GM19438 (cell line): Measurements from ENCODE around the gene MICU1.
"Not testable (repeated sequence)": the region's sequence is repeated elsewhere in the genome, so short reads cannot be mapped to it uniquely, and the experiment has no call there.

ENCODE experiments used
- ATAC-seq: cut with Tn5 transposase; IDR thresholded peaks from one replicate; pipeline ENCODE4 v1.9.1; 2021; ENCODE audit warnings: low read depth; ENCODE audit not compliant: unreplicated experiment

Gene MICU1

DNA sequence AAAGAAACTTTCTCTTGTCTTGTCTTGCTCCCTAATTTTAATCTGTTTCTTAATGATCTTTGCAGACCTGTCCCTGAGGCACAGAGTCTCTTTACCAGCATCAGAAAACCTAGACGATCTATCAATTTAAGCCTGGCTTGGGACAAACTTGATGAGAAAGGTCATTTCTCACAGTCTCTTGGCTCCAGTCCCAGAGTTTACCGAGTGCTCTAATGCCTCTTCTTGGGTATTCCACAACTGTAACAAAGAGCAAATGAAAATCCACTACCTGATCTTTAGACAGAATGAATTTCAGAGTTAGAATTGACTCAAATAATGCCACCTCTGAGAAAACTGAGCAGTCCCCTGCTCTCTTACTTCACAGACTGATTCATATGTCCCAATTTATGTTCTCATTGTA is 164.8 kb downstream of the MICU1 start:
- ATAC-seq = no peak

DNA sequence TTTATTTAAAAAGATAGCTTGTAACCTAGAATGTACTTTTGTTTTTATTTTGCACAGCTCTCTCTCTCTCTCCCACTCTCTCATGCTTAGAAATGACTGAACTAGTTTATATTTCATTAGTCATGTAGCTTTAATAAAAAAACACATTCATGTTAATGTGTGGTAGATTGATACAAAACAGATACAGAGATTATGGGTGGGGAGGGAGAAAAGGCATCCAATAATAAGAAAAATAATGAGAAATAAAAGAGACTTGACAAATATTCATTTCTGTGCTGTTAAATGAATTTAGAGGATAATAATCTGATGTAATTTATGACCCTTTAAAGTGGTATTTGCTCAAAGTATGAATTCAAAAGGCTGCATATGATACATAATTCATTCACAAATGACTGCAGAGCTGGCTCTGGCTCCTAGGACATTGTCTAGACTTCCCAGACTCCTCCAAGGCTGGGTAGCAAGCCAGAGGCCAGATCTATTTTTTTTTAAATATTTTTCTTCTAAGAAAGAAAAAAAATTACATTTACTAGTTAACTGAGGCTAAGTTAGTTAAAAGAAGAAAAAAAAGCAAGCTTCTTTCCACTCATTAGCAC is 165.5 kb downstream of the MICU1 start:
- ATAC-seq = no peak

DNA sequence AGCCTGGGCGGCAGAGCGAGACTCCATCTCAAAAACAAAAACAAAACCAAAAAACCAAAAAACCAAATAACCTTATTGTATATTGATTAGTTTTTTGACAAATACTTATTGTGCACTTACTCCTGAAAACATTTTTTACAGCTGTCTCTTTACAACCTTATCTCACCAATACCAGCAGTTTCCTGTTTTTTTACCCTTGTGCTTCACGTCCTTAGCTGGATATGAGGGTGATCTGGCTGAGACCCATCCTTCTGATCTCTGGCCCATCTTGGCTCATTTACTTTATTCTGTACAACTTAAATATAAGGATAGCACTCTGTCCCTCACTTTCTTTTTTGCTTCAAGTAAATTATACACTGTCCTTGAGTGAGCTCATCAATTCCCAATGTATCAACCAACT is 166.6 kb downstream of the MICU1 start:
- no peak for ATAC-seq

- no peak for ATAC-seq
These were observed 169.8 kb downstream of the MICU1 start for GRCh38 chr10:72455889-72456595.

DNA sequence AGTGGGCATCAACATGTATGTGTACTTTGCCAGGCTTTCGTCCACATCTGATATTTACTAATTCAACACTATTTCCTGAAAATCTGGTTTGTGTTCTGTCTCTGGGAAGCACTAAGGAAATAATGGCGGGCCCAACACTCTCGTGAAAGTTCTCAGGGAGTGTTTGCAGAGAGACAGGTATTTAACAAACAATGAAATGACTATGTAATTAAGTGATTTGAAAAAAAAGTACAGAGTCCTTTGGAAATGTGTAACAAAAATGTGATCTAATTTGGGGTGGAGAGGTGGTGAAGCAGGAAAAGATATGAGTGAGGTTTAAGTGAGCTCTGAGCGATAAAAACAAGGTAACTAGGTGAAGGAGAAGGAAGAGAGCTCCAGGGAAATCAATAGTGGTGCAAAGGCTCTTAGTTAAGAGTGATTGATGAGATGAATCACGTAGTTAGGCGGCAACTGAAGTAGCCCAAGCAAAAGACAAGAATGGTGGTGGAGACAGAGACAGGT is 175.9 kb downstream of the MICU1 start:
- ATAC-seq = no peak

DNA sequence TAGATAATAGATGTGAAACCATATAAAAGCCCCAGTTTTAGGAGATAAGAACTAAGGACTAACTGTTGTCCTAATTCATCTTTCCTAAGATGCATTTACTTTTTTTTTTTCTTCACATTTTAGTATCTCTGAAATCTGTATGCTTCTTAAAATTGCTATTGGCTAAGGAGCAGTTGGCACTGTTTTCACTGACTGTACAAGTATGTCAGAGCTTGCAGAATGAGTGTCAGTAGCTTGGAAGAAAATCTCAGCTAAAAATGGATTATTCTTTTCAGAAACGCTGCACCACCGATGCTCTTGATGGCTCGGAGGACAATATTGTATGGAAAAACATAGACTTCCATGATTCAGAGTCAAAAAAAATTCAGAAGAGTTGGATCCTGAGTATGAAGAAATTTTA is 180.0 kb downstream of the MICU1 start:
- ATAC-seq = no peak

GRCh38 chr10:72442969-72443368 is 182.9 kb downstream of the MICU1 start:
- ATAC-seq = not testable (repeated sequence)

GRCh38 chr10:72435570-72435969 is 190.3 kb downstream of the MICU1 start:
- ATAC-seq = no peak

DNA sequence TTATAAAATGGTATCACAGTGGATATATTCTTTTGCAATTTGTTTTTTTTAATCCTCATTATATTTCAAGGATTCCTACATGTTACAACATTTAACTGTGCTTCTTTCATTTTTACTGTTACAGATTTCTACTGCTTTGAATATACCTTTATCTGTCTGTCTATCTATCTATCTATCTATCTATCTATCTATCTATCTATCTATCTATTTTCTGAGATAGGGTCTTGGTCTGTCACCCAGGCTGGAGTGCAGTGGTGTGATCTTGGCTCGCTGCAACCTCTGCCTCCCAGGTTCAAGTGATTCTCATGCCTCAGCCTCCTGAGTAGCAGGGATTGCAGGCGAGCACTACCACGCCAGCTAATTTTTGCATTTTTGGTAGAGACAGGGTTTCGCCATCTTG is 194.9 kb downstream of the MICU1 start:
- ATAC-seq = not testable (repeated sequence)

DNA sequence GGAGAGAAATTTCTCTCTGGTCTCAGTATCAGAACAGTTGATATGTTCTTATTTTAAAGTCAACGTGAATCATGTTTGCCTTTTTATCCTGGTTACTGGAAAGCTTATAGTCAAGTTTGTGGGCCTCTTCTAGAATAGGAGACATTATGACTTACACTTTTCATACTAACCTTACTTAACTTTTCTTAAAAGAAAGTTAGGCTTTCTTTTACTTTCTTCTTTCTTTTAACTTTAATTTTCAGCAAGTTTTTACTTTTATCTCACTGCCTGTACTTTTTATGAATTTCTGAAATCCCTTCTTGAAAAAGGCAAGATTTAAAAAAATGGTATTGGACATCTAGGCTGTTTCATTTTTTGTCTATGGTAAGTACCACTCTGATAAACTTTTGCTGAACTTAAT is 195.9 kb downstream of the MICU1 start:
- ATAC-seq = no peak

DNA sequence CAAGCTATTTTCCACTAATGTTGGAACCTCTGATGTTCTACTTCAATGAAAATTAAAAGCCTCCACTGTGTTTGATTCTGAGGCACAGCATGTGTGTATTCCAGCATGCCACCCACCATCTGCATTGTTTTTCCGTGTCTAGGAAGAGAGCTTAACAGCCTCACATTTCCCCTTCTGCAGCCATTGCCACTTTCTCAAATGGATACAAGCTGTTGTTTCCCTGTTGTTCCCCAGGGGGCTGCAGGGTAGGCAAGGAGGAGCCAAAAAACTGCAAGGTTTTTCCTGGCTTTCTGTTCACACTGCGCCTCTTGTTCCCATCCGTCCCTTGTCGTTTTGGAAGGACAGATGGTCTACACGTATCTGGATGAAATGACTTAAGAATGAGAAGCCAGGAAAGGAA is 198.9 kb downstream of the MICU1 start:
- no peak for ATAC-seq

- no peak for ATAC-seq
These were observed 200.7 kb downstream of the MICU1 start for GRCh38 chr10:72425133-72425532.

DNA sequence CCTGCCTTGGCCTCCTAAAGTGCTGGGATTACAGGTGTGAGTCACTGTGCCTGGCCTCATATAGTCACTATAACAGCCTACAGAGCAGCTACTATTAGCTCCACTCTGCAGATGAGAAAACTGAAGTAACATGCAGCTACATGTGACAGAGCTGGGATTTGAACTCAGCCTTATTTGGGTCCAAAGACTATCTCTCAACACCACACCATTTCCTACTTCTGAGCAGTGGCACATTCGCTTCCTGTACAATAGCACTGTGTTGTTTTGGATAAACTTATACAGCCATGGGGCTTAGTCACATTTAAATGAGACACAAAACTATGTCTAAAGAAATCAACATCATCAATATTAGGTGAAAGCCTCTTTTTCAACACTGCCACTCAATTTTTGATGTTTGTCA is 201.3 kb downstream of the MICU1 start:
- no peak for ATAC-seq

GRCh38 chr10:72423426-72423825 is 202.5 kb downstream of the MICU1 start:
- ATAC-seq = no peak

GRCh38 chr10:72421885-72422540 is 203.9 kb downstream of the MICU1 start:
- no peak for ATAC-seq

DNA sequence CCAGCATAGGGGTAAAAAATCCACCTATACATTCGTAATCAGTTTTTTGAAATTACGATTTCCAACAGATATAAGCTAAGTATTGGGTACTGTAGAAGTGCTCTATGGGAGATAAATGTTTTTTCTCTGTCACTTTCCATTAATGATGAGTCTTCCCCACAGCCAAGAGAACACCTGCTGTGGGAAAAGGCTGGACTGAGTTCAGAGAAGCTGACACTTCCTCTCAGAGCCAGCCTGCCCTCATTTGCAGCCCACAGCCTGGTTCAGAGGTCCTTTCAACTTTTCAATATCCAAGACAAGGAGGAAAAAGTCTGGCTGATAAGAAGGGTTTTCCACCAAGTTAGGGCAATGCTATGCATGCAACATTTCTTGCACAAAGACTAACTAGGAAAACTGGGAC is 206.6 kb downstream of the MICU1 start:
- ATAC-seq = no peak

DNA sequence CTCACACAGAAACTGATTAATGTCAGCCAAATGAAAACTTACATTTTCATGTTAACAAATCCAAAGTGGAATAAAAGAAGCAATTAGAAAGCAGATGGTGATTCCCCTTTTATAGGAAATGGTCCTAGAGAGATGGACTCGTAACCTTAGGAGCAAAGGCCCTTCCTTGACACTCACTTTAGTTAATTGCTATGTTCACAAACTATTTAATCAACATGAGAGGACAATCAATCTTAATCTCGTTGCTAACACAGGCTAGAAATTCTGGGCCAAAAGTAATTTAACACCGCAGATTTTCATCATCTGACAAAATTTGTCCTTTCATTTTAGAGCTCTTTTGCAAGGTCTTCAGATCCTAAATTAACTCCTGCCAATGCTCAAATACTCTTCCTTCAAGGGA is 207.2 kb downstream of the MICU1 start:
- no peak for ATAC-seq

DNA sequence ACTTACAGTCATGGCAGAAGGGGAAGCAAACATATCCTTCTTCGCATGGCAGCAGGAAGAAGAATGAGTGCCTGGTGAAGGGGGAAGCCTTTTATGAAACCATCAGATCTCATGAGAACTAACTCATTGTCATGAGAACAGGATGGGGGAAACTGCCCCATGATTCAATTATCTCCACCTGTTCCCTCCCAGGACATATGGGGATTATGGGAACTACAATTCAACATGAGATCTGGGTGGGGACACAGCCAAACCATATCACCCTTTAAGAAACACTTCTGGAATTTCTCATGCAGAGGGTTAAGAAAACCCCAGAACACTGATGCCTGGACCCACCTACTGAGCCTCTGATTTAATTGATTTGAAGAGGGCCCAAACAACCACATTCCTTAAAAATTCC is 207.9 kb downstream of the MICU1 start:
- ATAC-seq = no peak

GRCh38 chr10:72416661-72417060 is 209.2 kb downstream of the MICU1 start:
- ATAC-seq = no peak

- ATAC-seq = no peak
These were observed 211.2 kb downstream of the MICU1 start for GRCh38 chr10:72414642-72415041.

GRCh38 chr10:72409167-72409566 is 216.7 kb downstream of the MICU1 start:
- ATAC-seq = no peak
